Right lung (tissue), 5 donors: ENCODE results near the gene MYH15. TPM values are rescaled to one million over a fixed set of nuclear protein-coding genes. Genes with fewer than 3 reads are reported as not detected.
"Not testable (repeated sequence)": the region's sequence is repeated elsewhere in the genome, so short reads cannot be mapped to it uniquely, and the experiment has no call there.

Source experiments
- DNase-seq, 2 donors: peaks; one replicate each; pipeline ENCODE4 v3.0.0-alpha.2; 2013
- polyA plus RNA-seq, 5 donors: library from polyadenylated mRNA; unstranded; fragments of 120-200 nt; gene quantifications; one replicate each; pipeline versions ENCODE4 v1.2.1 to v1.2.3, GENCODE V29; 2013; ENCODE audit warnings: inconsistent platforms in 1 of 5, low replicate concordance in 1 of 5; ENCODE audit not compliant: insufficient read length in 5 of 5, insufficient read depth in 1 of 5

Gene MYH15
- polyA plus RNA-seq, 5 donors: 0.29 to 0.51 (median 0.31) TPM

DNA sequence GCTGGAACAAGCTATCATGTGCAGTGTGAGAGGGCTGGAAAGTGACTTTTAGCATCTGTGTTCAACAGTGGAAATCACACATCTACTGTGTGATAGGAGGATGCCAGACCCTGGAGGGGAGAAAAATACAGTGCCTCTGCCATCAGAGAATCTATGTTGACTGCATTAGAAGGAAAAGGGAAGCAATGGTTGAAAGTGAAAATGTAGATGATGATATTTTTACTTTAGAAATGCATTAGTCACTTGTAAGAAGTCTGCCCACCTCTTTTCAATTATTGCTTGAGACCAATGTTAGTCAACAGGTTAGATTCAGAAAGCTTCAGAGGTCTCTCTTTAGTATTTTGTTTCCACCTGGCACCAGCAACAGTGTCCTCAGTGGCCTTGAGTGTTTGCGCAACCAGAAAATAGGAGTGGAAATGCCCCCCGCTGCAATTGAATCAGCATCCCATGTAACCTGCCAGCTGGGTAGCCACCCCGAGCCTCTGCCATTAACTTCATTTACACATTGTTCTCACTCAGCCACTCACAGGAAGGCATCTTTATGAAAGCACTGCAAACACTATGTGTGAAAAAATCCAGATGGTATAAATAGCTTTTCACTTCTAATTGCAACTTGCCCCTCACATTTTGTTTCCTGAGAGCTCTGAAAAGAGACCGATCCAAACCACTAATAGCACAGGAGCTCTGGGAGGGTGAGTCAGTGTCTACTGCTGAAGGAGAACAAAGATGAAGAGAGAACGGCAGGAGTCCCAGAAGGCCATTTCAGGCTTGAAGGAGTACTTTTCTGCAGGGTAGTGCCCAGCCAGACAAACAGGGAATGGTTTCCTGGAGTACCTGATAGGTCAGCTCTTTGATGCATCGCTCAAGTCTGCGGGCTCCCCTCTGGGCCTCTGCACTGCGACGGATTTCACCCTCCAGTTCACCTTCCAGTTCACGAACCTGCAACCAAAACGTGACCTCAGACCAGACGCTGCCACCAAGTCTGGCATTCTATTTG is 122.0 kb downstream of the MYH15 start:
- DNase-seq: no peak

DNA sequence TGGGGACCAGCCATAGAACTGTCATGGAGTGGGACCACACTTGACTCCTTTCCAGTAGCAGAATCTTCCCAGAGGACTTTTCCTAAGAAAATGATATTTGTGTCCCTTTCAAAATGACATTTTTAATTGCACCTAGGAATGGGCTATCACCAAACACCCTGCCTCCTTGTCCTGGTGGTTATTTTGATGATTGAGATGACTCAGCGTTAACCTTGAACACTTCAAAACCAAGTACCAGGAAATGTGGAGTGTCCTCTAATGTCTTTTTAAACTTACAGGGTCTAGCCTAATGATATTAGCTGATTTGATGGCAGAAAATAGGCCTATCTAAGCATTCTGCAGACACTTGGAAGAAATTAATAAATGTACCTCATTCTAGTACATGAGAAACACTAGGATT is 123.3 kb downstream of the MYH15 start:
- DNase-seq: no peak

DNA sequence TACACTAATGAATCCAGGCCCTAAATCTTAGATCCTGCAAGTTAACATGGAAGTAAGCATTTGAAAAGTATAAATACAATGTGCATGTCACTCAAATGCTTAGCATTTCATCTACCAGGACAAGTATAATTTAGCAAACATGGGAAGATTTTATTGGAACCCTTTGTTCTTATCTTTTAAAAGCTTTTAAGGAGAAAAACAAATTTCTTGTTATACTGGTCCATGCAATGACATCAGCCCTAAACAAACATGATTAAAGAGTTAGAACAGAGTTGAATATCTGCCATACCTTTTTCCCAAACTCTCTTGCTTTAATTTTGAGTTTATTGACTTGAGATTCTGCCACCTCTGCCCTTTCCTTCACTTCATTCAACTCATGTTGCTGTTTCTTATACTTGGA is 127.1 kb downstream of the MYH15 start:
- no peak for DNase-seq

GRCh38 chr3:108381529-108382140 is 128.8 kb downstream of the MYH15 start:
- DNase-seq: no peak

- DNase-seq: no peak
These were observed 130.1 kb downstream of the MYH15 start for GRCh38 chr3:108380128-108380795.

DNA sequence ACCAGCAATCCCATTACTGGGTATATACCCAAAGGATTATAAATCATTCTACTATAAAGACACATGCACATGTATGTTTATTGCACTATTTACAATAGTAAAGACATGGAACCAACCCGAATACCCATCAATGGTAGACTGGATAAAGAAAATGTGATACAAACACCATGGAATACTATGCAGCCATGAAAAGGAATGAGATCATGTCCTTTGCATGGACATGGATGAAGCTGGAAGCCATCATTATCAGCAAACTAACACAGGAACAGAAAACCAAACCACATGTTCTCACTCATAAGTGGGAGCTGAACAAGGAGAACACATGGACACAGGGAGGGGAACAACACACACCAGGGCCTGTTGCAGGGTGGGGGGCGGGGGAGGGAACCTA is 131.4 kb downstream of the MYH15 start:
- DNase-seq: not testable (repeated sequence)

DNA sequence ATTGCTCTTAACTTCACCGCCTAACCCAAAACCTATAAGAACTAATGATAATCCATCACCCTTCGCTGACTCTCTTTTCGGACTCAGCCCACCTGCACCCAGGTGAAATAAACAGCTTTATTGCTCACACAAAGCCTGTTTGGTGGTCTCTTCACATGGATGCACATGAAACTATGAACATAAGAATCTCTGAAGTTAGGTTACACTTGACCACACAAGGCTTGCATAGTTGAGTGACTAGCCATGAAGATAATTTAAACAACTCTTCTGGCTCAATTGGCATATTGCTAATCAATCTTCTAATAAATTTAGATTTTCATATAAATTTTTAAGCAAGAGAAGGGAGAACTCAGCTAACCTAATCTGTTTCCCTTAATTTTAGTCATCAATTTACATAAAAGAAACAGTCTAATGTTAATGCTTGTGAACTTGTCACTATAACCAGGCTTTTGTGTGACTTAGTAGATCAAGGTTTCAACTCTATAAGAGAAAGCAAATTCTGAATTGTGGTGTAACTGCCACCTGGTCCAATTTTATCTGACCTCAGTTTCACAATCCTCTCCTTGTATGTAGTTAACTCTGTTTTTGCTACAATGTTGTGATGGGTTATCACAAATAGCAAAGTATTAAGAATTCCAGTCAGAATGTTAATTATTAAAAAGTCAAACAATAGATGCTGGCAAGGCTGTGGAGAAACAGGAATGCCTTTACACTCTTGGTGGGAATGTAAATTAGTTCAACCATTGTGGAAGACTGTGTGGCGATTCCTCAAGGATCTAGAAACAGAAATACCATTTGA is 132.0 kb downstream of the MYH15 start:
- no peak for DNase-seq

- no peak for DNase-seq
These were observed 133.0 kb downstream of the MYH15 start for GRCh38 chr3:108377384-108377783.

GRCh38 chr3:108376026-108376425 is 134.4 kb downstream of the MYH15 start:
- no peak for DNase-seq

GRCh38 chr3:108359011-108359410 is 151.4 kb downstream of the MYH15 start:
- DNase-seq: no peak

- no peak for DNase-seq
These were observed 153.4 kb downstream of the MYH15 start for GRCh38 chr3:108357042-108357441.

DNA sequence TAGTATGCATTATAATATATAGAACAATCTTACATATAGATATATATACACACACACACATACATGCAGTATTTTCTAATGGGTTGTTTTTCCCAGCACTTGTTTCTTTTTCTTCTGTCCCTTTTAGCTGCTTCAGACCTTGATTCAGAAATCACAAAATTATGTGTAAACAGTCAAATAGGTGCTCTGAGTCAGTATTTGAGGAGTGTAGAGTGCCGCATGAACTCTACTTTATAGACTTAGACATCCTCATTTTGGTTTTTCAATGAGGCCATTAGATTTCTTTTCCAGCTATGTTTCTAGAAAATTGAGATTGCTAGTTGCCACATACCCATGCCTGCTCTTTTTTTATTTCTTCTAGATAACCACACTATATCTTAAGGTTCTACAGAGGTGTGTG is 155.8 kb downstream of the MYH15 start:
- DNase-seq: no peak

DNA sequence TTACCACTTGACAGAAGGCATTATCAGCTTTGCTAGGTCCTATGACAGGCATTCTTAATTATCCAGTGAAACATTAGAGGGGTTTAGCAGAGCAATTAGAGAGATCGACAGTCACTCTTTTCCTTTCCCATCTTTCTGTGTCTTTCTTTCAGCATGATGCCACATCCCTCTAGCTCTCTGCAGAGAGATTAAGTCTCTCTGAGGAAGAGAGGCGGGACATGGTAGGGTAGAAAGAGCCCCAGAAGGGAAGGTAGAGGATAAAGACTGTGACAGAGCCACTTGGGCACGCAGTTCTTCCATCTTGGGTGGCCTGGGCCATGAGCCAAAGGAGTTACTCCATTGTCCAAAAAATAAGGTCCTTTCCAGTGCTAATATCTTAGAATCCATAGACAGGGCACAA is 158.2 kb downstream of the MYH15 start:
- DNase-seq: no peak

GRCh38 chr3:108346301-108347227 is 163.8 kb downstream of the MYH15 start:
- no peak for DNase-seq

DNA sequence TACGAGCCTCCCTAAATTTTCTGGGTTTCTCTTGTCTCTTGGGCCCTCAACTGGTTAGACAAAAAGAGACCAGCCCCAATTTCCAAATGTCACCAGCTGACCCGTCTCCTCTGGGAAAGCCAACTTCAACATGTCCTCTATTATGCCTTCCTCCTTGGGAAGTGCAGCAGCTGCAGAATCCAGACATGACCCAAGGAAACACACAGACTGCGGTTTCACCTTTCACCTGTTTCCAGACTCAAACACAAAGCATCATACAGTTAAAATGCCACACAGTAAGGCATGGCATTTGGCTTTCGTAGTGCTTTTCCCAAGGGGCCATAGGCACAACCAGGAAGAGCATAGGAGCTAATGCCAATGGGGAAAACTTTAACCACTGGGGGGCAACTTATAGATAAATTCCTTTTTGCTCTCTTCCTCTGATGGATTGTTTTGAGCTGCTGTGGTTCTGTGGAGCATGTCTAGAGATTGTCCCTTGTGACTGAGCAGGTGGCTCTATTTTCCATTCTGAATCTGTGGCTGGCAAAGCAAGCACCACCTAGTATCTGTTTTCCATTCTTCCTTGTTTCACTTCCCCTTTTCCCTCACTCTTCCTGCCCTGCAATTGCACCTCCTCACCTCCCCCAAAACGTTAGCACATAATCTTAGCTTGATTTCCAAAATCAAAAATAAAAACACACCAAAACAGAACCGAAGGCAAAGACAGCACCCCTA is 164.7 kb downstream of the MYH15 start:
- no peak for DNase-seq

GRCh38 chr3:108343491-108343890 is 166.9 kb downstream of the MYH15 start:
- no peak for DNase-seq

DNA sequence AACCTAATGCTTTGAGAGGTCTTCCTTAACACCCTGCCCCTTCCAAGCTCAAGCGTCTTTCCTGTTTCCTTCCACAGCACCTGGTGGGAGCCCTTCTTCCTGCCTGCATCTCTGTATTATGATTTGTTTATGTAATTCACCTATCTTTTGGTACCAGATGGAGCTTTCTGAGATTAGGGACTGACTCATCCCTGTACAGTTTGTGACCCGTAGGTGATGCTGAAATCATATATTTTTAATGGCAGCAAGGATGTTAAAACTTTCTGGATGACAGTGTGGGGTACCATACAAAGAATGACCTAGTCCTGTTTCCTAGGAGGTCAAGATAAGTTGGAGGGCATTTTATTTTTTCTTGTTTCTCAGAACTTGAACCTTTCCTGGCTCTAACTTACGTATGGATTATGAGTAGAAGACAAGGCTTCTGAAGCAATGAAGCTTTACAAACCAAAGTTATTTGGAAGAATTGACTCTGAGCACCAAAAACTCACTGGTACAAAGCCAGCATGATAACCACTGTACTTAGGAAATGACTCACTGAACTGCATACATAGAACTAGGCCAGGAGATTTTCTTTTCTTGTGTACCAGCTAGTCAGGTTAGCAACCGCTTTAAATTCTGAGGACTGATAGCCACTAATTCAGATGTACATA is 167.4 kb downstream of the MYH15 start:
- no peak for DNase-seq

- DNase-seq: no peak
These were observed 168.5 kb downstream of the MYH15 start for GRCh38 chr3:108341911-108342310.

DNA sequence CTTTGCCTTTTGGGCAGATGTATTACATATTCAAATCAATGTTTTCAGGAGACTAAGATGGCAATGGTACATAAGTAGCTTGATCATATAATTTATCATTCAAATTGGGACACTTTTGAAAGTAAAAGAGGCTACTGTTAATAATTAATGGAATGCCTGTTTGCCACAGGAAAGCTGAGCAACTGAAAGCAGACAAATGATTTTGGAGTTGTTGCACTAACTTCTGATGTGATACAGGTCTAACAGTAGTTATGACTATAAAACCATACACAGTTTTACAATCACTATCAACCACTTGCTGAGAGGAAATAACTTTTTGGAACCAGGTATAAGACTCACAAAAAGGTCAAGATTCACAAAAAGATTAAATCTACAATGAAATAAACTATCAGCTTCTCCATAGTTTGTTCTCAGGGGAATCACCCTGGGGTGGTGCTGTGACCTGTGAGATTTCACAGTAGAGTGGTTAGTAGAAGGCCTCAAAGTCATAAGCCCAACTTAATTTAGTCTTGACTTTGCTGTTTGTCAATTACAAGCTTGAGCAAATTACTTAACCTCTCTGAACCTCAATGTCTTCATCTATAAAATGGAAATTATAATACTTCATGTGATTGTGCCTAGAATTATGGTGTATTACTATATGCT is 171.4 kb downstream of the MYH15 start:
- DNase-seq: no peak
